HG02588 (cell line): ENCODE results near the gene PGM1.
A peak's percentile ranks its signal among the peaks of the same experiment; 100 is the strongest.

ENCODE experiments used
- ATAC-seq: cut with Tn5 transposase; IDR thresholded peaks from one replicate; pipeline ENCODE4 v1.9.1; 2021; ENCODE audit warnings: mild to moderate bottlenecking, moderate library complexity; ENCODE audit not compliant: unreplicated experiment

Gene PGM1

DNA sequence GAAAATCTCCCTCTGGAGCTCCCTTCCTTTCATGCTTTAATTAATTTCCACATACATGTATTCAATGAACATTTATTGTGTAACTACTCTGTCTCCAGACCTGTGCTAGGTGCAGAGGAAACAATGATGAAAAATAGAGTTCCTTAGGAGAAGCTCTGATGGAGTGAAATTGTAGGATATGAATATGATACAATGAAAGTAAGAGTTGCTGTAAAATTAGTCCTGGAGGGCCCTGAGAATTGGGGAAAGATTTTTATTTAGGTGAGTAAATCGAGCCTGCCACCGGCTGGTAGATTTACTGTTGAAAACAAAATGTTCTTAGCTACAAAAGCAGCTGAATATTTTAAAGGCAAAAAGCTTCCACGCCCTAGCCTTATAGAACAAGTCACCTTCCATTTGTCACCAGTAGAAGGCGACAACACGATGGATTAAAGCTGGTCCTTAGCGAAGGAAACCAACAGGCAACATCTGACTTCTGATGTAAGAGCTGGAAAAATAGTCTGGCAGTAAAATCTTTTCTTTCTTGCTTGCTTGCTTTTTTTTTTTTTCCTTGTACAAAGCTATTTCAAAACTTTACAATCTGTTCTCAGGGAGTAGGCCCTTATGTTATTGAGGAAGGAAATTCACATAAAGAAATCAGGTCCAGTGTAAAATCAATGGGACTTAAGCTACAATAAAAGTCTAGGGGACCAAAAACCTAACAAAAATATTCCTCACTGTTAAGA lies 98.7 kb downstream of the PGM1 start:
- peak; percentile 51 for ATAC-seq

GRCh38 chr1:63693944-63694571 lies 100.8 kb downstream of the PGM1 start:
- ATAC-seq, result peak; percentile 67

DNA sequence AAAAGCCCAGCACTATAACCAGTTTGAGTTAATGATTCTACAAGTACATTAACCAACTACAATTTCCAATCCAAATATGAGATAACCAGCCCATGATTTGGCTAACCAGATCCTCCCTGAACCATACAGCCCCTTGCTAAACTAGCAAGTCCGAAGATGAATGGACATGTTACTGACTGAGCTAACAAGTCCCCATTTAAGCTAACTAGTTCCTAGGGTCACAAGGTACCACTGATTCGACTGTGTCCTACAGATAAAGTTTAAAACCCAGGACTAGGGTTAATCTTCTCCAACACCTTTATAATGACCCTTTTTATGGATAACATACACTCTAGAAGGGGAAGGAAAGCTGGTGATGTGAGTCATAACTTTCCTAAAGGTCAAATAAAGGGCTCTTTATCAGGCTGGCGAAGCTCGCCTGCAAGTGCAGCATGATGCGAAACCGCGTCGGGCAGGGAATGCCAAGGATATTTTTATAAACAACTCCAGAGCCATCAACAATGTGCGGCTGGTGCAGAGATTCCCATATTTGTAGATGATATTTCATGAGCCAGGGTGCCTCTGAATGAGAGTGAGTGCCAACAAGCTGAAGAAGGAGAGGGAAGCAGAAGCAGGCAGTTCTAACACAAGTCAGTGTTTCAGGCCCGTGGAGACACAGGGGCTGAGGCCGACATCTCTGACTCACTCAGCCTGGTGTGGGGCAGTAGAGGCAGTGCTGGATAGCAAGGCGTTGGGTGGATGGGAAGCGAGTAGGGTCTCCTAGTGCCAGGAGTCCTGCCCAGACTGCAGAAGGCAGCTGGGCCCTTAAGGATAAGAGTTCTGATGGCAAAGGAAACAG lies 105.0 kb downstream of the PGM1 start:
- no peak for ATAC-seq

GRCh38 chr1:63701187-63701586 lies 108.0 kb downstream of the PGM1 start:
- ATAC-seq, result no peak

- ATAC-seq, result no peak
These were observed 110.5 kb downstream of the PGM1 start for GRCh38 chr1:63703701-63704107.

DNA sequence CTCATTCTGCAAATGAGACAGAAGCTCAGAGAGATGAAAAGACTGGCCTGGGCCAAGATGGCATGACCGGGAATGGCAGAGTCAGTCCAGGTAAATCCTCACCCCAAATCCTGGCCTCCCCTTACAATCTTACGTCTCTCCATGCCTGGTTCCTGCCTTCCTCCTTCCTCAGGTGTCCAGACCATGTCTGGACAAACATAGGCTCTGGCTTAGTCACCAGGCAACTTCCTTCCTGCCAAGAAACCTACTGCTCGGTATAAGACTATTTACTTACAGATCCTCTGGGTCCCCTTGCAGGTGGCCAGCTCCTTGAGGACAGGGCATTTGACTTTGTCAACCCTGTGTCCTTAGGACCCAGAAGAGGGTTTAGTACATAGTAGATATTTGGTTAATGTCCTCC lies 111.2 kb downstream of the PGM1 start:
- ATAC-seq, result no peak

- ATAC-seq, result peak; percentile 94
These were observed 111.9 kb downstream of the PGM1 start for GRCh38 chr1:63705078-63705477.

DNA sequence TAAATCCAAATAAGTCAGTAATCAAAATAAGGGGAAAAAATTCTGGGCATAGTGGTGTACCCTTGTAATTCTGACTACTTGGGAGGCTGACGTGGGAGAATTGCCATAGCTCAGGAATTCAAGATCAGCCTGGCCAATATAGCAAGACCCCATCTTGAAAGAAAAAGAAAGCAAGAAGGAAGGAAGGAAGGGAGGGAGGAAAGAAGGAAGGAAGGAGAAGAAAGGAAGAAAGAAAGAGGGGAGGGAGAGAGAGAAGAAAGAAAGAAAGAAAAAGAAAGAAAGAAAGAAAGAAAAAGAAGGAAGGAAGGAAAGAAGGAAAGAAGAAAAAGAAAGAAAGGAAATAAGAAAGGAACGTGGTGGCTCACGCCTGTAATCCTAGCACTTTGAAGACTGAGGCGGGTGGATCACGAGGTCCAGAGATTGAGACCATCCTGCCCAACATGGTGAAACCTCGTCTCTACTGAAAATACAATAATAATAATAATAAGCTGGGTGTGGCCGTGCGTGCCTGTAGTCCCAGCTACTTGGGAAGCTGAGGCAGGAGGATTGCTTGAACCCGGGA lies 116.1 kb downstream of the PGM1 start:
- no peak for ATAC-seq
